ENCODE measurements around the gene TRMT112. TPM values are rescaled to one million over a fixed set of nuclear protein-coding genes. Genes with fewer than 3 reads are reported as not detected.

TRMT112 gene
- total and polyA plus RNA-seq, 2 experiments from 2014 or later = 298 to 927 TPM

GRCh38 chr11:64364911-64365310, 47.6 kb upstream of the TRMT112 start:
- no peak overlapping the region for H3K4me3 ChIP-seq
- Mint-ChIP-seq H3K27me3 (ENCODE audit: insufficient read depth, low read depth, poor library complexity) (peaks cover 20% of the 10 kb centered on the region), H3K9me3 (no peaks in the 10 kb centered on the region), H3K27ac (no peak overlapping the region), H3K36me3 (ENCODE audit: low read depth) (peaks cover 32% of the 10 kb centered on the region), H3K4me1 (peaks cover 10% of the 10 kb centered on the region), H3K4me3 (no peak overlapping the region)
- H4K20me1 ChIP-seq (replicated peaks; ENCODE audit: insufficient read depth) = no peaks in the 10 kb centered on the region; the same call in 1 of the 2 replicates
- ATAC-seq (no peak), DNase-seq (ENCODE audit: low spot score) (no peak)
- no peak overlapping the region for H3K27ac ChIP-seq (ENCODE audit: low read depth)
- H2AFZ ChIP-seq = no peak overlapping the region
- H3K27me3 ChIP-seq (ENCODE audit: insufficient read depth) = peaks cover 6% of the 10 kb centered on the region; the same call in 1 of the 2 replicates
- no peaks in the 10 kb centered on the region for H3K36me3 ChIP-seq (ENCODE audit: insufficient read depth)
- H3K9me2 ChIP-seq (ENCODE audit: insufficient read depth) = no peaks in the 10 kb centered on the region
- no peak overlapping the region for H3K4me2 ChIP-seq
- TF ChIP-seq POLR2AphosphoS5 (IDR thresholded peaks at IDR 0.05; ENCODE audit: low read depth) (no peak), ZNF331 (CRISPR knock-in tag; IDR thresholded peaks at IDR 0.05; ENCODE audit: low read depth) (no peak), CREB1 (CRISPR knock-in tag; IDR thresholded peaks at IDR 0.05; ENCODE audit: low read depth) (no peak), EZH2phosphoT487 (IDR thresholded peaks at IDR 0.05; ENCODE audit: unreplicated experiment) (no peak), EZH2 (IDR thresholded peaks at IDR 0.05; ENCODE audit: low read depth, unreplicated experiment) (no peak), NANOG (IDR thresholded peaks at IDR 0.05; ENCODE audit: borderline replicate concordance) (no peak), REST (IDR thresholded peaks at IDR 0.05; ENCODE audit: unreplicated experiment) (no peak), STAT1 (IDR thresholded peaks at IDR 0.05; ENCODE audit: unreplicated experiment) (no peak), ZNF114 (CRISPR knock-in tag; IDR thresholded peaks at IDR 0.05) (no peak), JUNB (IDR thresholded peaks at IDR 0.05; ENCODE audit: unreplicated experiment) (no peak)
- TF ChIP-seq, protein P1, sequence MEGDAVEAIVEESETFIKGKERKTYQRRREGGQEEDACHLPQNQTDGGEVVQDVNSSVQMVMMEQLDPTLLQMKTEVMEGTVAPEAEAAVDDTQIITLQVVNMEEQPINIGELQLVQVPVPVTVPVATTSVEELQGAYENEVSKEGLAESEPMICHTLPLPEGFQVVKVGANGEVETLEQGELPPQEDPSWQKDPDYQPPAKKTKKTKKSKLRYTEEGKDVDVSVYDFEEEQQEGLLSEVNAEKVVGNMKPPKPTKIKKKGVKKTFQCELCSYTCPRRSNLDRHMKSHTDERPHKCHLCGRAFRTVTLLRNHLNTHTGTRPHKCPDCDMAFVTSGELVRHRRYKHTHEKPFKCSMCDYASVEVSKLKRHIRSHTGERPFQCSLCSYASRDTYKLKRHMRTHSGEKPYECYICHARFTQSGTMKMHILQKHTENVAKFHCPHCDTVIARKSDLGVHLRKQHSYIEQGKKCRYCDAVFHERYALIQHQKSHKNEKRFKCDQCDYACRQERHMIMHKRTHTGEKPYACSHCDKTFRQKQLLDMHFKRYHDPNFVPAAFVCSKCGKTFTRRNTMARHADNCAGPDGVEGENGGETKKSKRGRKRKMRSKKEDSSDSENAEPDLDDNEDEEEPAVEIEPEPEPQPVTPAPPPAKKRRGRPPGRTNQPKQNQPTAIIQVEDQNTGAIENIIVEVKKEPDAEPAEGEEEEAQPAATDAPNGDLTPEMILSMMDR (conservative IDR thresholded peaks at IDR 0.05; ENCODE audit: low read depth in 2 of 2) = no peak
- TF ChIP-seq, protein P2, sequence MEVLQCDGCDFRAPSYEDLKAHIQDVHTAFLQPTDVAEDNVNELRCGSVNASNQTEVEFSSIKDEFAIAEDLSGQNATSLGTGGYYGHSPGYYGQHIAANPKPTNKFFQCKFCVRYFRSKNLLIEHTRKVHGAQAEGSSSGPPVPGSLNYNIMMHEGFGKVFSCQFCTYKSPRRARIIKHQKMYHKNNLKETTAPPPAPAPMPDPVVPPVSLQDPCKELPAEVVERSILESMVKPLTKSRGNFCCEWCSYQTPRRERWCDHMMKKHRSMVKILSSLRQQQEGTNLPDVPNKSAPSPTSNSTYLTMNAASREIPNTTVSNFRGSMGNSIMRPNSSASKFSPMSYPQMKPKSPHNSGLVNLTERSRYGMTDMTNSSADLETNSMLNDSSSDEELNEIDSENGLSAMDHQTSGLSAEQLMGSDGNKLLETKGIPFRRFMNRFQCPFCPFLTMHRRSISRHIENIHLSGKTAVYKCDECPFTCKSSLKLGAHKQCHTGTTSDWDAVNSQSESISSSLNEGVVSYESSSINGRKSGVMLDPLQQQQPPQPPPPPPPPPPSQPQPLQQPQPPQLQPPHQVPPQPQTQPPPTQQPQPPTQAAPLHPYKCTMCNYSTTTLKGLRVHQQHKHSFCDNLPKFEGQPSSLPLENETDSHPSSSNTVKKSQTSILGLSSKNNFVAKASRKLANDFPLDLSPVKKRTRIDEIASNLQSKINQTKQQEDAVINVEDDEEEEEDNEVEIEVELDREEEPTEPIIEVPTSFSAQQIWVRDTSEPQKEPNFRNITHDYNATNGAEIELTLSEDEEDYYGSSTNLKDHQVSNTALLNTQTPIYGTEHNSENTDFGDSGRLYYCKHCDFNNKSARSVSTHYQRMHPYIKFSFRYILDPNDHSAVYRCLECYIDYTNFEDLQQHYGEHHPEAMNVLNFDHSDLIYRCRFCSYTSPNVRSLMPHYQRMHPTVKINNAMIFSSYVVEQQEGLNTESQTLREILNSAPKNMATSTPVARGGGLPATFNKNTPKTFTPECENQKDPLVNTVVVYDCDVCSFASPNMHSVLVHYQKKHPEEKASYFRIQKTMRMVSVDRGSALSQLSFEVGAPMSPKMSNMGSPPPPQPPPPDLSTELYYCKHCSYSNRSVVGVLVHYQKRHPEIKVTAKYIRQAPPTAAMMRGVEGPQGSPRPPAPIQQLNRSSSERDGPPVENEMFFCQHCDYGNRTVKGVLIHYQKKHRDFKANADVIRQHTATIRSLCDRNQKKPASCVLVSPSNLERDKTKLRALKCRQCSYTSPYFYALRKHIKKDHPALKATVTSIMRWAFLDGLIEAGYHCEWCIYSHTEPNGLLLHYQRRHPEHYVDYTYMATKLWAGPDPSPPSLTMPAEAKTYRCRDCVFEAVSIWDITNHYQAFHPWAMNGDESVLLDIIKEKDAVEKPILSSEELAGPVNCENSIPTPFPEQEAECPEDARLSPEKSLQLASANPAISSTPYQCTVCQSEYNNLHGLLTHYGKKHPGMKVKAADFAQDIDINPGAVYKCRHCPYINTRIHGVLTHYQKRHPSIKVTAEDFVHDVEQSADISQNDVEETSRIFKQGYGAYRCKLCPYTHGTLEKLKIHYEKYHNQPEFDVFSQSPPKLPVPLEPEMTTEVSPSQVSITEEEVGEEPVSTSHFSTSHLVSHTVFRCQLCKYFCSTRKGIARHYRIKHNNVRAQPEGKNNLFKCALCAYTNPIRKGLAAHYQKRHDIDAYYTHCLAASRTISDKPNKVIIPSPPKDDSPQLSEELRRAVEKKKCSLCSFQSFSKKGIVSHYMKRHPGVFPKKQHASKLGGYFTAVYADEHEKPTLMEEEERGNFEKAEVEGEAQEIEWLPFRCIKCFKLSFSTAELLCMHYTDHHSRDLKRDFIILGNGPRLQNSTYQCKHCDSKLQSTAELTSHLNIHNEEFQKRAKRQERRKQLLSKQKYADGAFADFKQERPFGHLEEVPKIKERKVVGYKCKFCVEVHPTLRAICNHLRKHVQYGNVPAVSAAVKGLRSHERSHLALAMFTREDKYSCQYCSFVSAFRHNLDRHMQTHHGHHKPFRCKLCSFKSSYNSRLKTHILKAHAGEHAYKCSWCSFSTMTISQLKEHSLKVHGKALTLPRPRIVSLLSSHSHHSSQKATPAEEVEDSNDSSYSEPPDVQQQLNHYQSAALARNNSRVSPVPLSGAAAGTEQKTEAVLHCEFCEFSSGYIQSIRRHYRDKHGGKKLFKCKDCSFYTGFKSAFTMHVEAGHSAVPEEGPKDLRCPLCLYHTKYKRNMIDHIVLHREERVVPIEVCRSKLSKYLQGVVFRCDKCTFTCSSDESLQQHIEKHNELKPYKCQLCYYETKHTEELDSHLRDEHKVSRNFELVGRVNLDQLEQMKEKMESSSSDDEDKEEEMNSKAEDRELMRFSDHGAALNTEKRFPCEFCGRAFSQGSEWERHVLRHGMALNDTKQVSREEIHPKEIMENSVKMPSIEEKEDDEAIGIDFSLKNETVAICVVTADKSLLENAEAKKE (CRISPR knock-in tag; IDR thresholded peaks at IDR 0.05) = no peak
- TF ChIP-seq, protein P3, sequence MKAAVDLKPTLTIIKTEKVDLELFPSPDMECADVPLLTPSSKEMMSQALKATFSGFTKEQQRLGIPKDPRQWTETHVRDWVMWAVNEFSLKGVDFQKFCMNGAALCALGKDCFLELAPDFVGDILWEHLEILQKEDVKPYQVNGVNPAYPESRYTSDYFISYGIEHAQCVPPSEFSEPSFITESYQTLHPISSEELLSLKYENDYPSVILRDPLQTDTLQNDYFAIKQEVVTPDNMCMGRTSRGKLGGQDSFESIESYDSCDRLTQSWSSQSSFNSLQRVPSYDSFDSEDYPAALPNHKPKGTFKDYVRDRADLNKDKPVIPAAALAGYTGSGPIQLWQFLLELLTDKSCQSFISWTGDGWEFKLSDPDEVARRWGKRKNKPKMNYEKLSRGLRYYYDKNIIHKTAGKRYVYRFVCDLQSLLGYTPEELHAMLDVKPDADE (IDR thresholded peaks at IDR 0.05) = no peak
- peaks cover 11% of the 10 kb centered on the region for H3K4me1 ChIP-seq (ENCODE audit: insufficient read depth)
- H3K79me2 ChIP-seq (replicated peaks; ENCODE audit: insufficient read depth) = no peaks in the 10 kb centered on the region
- 0 out of 2 replicates have a peak, but pooled peaks cover 11% of the 10 kb centered on the region for H3F3A ChIP-seq (replicated peaks; ENCODE audit: low read depth)

Measured in GM23338 (cell line).